Measurements from ENCODE around the gene CHD2.

DNA sequence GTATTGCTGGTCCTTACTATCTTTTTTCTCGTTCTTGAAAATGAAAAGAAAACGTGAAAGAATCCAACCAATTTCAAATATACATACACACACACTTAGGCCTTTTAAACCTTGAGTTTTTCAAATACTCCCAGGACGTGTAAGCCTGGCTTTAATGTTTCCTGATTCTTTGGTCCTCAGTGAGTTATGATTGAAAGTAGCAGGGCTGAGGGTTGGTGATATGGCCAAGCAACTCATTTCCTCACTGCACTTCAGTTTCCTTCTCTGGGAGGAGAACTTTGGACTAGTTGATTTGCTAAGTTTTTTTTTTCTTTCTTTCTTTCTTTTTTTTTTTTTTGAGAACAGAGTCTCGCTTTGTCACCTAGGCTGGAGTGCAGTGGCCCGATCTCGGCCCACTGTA, 34.6 kb downstream of the CHD2 start:
- TF ChIP-seq, protein P1, sequence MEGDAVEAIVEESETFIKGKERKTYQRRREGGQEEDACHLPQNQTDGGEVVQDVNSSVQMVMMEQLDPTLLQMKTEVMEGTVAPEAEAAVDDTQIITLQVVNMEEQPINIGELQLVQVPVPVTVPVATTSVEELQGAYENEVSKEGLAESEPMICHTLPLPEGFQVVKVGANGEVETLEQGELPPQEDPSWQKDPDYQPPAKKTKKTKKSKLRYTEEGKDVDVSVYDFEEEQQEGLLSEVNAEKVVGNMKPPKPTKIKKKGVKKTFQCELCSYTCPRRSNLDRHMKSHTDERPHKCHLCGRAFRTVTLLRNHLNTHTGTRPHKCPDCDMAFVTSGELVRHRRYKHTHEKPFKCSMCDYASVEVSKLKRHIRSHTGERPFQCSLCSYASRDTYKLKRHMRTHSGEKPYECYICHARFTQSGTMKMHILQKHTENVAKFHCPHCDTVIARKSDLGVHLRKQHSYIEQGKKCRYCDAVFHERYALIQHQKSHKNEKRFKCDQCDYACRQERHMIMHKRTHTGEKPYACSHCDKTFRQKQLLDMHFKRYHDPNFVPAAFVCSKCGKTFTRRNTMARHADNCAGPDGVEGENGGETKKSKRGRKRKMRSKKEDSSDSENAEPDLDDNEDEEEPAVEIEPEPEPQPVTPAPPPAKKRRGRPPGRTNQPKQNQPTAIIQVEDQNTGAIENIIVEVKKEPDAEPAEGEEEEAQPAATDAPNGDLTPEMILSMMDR (IDR thresholded peaks at IDR 0.05; ENCODE audit: borderline replicate concordance, extremely low read depth, low read length, poor library complexity, severe bottlenecking), result no peak
- TF ChIP-seq EZH2 (IDR thresholded peaks at IDR 0.05; ENCODE audit: borderline replicate concordance, low read depth, low read length, severe bottlenecking), result no peak
